Measurements from ENCODE around the gene NOXO1. TPM values are rescaled to one million over a fixed set of nuclear protein-coding genes. Genes with fewer than 3 reads are reported as not detected.

NOXO1 gene
- polyA plus RNA-seq, 1 of the 3 experiments (the other 2 are of a cell fraction), result 0.21 TPM

GRCh38 chr16:1980770-1981087 is 540 bp downstream of the NOXO1 start:
- no peaks in the 10 kb centered on the region for H3K9me2 ChIP-seq
- H3K27ac ChIP-seq (ENCODE audit: low read depth in 2 of 2, low read length in 1 of 2), result no peak overlapping the region
- peaks cover 13% of the 10 kb centered on the region; the same call in 1 of the 2 replicates for H3K79me2 ChIP-seq (ENCODE audit: insufficient read depth)
- no peak overlapping the region for H3K4me3 ChIP-seq (ENCODE audit: low read depth in 2 of 2, low read length in 1 of 2)
- WGBS (ENCODE audit: low lambda C conversion rate), result 92% methylated on average over 11 of the region's 16 CpGs
- ChIA-PET CTCF (interaction anchor here (3.3 kb wide), 1 partner anchor 23 kb away, joined by 19 read pairs; no protein-coding TSS in a partner anchor), POLR2A (interaction anchor here (2.2 kb wide), 1 partner anchor 16 kb away, joined by 12 read pairs; the partner anchor contains the start of gene RPS2)
- peaks cover 15% of the 10 kb centered on the region for H3F3A ChIP-seq (replicated peaks; ENCODE audit: insufficient read depth)
- DNase-seq, result no peak
- TF ChIP-seq RXRA (IDR thresholded peaks at IDR 0.05; ENCODE audit: borderline replicate concordance, low read depth) (no peak), JUND (IDR thresholded peaks at IDR 0.05) (no peak), TAF1 (IDR thresholded peaks at IDR 0.05; ENCODE audit: borderline replicate concordance, low read depth, low read length) (no peak), ELF1 (IDR thresholded peaks at IDR 0.05) (no peak)
- peaks cover 8 to 20% of the 10 kb centered on the region in 2 experiments; a peak in 2 of 4 replicates for H3K4me1 ChIP-seq (ENCODE audit: control insufficient read depth in 1 of 2, insufficient read depth in 2 of 2, low read depth in 1 of 2, low read length in 1 of 2)
- H4K20me1 ChIP-seq (ENCODE audit: insufficient read depth), result no peaks in the 10 kb centered on the region
- no peak overlapping the region for H2AFZ ChIP-seq (ENCODE audit: low read depth)
- no peak overlapping the region for H3K9ac ChIP-seq
- no peaks in the 10 kb centered on the region for H3K27me3 ChIP-seq (ENCODE audit: insufficient read depth)
- H3K36me3 ChIP-seq (replicated peaks in 1 of 2; ENCODE audit: control insufficient read depth in 1 of 2, insufficient read depth in 2 of 2, low read length in 1 of 2), result peaks cover 8 to 35% of the 10 kb centered on the region in 2 experiments
- no peaks in the 10 kb centered on the region for H3K9me3 ChIP-seq
- no peak overlapping the region for H3K4me2 ChIP-seq

GRCh38 chr16:1980030-1980769 is 1.1 kb downstream of the NOXO1 start:
- Histone ChIP-seq H3K4me1 (ENCODE audit: control insufficient read depth in 1 of 2, insufficient read depth in 2 of 2, low read depth in 1 of 2, low read length in 1 of 2) (peaks cover 6 to 15% of the 10 kb centered on the region in 2 experiments; a peak in 2 of 4 replicates), H3K36me3 (replicated peaks in 1 of 2; ENCODE audit: control insufficient read depth in 1 of 2, insufficient read depth in 2 of 2, low read length in 1 of 2) (peaks cover 7 to 36% of the 10 kb centered on the region in 2 experiments), H2AFZ (ENCODE audit: low read depth) (no peak overlapping the region), H3K27me3 (ENCODE audit: insufficient read depth) (no peaks in the 10 kb centered on the region), H3F3A (replicated peaks; ENCODE audit: insufficient read depth) (peaks cover 15% of the 10 kb centered on the region), H3K79me2 (ENCODE audit: insufficient read depth) (peaks cover 8% of the 10 kb centered on the region; the same call in 1 of the 2 replicates), H3K4me3 (ENCODE audit: low read depth in 2 of 2, low read length in 1 of 2) (no peak overlapping the region), H3K4me2 (no peak overlapping the region), H3K9me3 (no peaks in the 10 kb centered on the region), H3K9me2 (no peaks in the 10 kb centered on the region), H4K20me1 (ENCODE audit: insufficient read depth) (no peaks in the 10 kb centered on the region), H3K9ac (no peak overlapping the region), H3K27ac (ENCODE audit: low read depth in 2 of 2, low read length in 1 of 2) (no peak overlapping the region)
- CTCF ChIA-PET, result interaction anchor here (3.3 kb wide), 1 partner anchor 24 kb away, joined by 19 read pairs; no protein-coding TSS in a partner anchor
- POLR2A ChIA-PET, result interaction anchor here (2.2 kb wide), 1 partner anchor 16 kb away, joined by 12 read pairs; the partner anchor contains the start of gene RPS2
- TF ChIP-seq TCF12 (IDR thresholded peaks at IDR 0.05) (no peak), USF2 (IDR thresholded peaks at IDR 0.05; ENCODE audit: borderline replicate concordance, low read depth, low read length) (no peak), GATA2 (CRISPR knock-in tag; IDR thresholded peaks at IDR 0.05) (no peak), FOXJ3 (CRISPR knock-in tag; IDR thresholded peaks at IDR 0.05) (no peak), YY1 (IDR thresholded peaks at IDR 0.05; ENCODE audit: low read depth) (no peak), ELF1 (IDR thresholded peaks at IDR 0.05) (no peak), POLR2AphosphoS5 (IDR thresholded peaks at IDR 0.05; ENCODE audit: low read depth, low read length) (no peak)
- TF ChIP-seq, protein P1, sequence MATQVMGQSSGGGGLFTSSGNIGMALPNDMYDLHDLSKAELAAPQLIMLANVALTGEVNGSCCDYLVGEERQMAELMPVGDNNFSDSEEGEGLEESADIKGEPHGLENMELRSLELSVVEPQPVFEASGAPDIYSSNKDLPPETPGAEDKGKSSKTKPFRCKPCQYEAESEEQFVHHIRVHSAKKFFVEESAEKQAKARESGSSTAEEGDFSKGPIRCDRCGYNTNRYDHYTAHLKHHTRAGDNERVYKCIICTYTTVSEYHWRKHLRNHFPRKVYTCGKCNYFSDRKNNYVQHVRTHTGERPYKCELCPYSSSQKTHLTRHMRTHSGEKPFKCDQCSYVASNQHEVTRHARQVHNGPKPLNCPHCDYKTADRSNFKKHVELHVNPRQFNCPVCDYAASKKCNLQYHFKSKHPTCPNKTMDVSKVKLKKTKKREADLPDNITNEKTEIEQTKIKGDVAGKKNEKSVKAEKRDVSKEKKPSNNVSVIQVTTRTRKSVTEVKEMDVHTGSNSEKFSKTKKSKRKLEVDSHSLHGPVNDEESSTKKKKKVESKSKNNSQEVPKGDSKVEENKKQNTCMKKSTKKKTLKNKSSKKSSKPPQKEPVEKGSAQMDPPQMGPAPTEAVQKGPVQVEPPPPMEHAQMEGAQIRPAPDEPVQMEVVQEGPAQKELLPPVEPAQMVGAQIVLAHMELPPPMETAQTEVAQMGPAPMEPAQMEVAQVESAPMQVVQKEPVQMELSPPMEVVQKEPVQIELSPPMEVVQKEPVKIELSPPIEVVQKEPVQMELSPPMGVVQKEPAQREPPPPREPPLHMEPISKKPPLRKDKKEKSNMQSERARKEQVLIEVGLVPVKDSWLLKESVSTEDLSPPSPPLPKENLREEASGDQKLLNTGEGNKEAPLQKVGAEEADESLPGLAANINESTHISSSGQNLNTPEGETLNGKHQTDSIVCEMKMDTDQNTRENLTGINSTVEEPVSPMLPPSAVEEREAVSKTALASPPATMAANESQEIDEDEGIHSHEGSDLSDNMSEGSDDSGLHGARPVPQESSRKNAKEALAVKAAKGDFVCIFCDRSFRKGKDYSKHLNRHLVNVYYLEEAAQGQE (IDR thresholded peaks at IDR 0.05; ENCODE audit: low read depth, low read length), result no peak
- DNase-seq, result no peak
- WGBS (ENCODE audit: low lambda C conversion rate), result 80% methylated on average over 40 of the region's 53 CpGs
